Fibroblast of peridontal ligament (primary cell): Measurements from ENCODE around the gene KRTAP10-5.

Source experiments
- DNase-seq: peaks from one replicate; pipeline ENCODE4 v3.0.0-alpha.2; 2010; ENCODE audit errors: extremely low read depth

Gene KRTAP10-5

GRCh38 chr21:44549525-44550211, 30.7 kb downstream of the KRTAP10-5 start:
- DNase-seq, result no peak

GRCh38 chr21:44548922-44549321, 31.5 kb downstream of the KRTAP10-5 start:
- no peak for DNase-seq

GRCh38 chr21:44548381-44548780, 32.0 kb downstream of the KRTAP10-5 start:
- DNase-seq, result no peak

- DNase-seq, result no peak
These were observed 32.6 kb downstream of the KRTAP10-5 start for GRCh38 chr21:44547656-44548331.

GRCh38 chr21:44544566-44544965, 35.8 kb downstream of the KRTAP10-5 start:
- DNase-seq, result no peak

- no peak for DNase-seq
These were observed 37.7 kb downstream of the KRTAP10-5 start for GRCh38 chr21:44542716-44543115.

- no peak for DNase-seq
These were observed 39.6 kb downstream of the KRTAP10-5 start for GRCh38 chr21:44540741-44541288.

- no peak for DNase-seq
These were observed 40.3 kb downstream of the KRTAP10-5 start, which contains the start of gene KRTAP10-1 for GRCh38 chr21:44539991-44540666. Gene KRTAP10-1 (minus strand): TSS chr21:44540195. CDS start chr21:44540150, 45 bp downstream.

- no peak for DNase-seq
These were observed 41.4 kb downstream of the KRTAP10-5 start for GRCh38 chr21:44539046-44539445.

- no peak for DNase-seq
These were observed 42.2 kb downstream of the KRTAP10-5 start for GRCh38 chr21:44537930-44538911.

- no peak for DNase-seq
These were observed 44.4 kb downstream of the KRTAP10-5 start for GRCh38 chr21:44535963-44536362.

- DNase-seq, result no peak
These were observed 45.7 kb downstream of the KRTAP10-5 start for GRCh38 chr21:44534688-44535087.

GRCh38 chr21:44533891-44534627, 46.3 kb downstream of the KRTAP10-5 start:
- no peak for DNase-seq

- DNase-seq, result no peak
These were observed 47.1 kb downstream of the KRTAP10-5 start for GRCh38 chr21:44533121-44533890.

GRCh38 chr21:44532712-44533111, 47.7 kb downstream of the KRTAP10-5 start:
- DNase-seq, result no peak

GRCh38 chr21:44531606-44532564, 48.5 kb downstream of the KRTAP10-5 start:
- no peak for DNase-seq

GRCh38 chr21:44530903-44531605, 49.4 kb downstream of the KRTAP10-5 start:
- no peak for DNase-seq
